Endothelial cell of umbilical vein (primary cell): ENCODE results near the gene CDKN2B-AS1. TPM values are rescaled to one million over a fixed set of nuclear protein-coding genes. Genes with fewer than 3 reads are reported as not detected.

Source experiments
- BruUV-seq: library from RNA; stranded (reverse); fragments of 400-500 nt; replicated peaks from 2 replicates; lab custom pipeline; 2021; lab: Mats Ljungman, UMichigan
- CTCF ChIA-PET: fragments of 300-600, 350-600 bp; sonication (Branson Sonifier 250); formaldehyde crosslinking; loops from one replicate; lab custom pipeline; 2021; ENCODE audit warnings: antibody characterized with exemption, inconsistent platforms; lab: Charles Lee
- POLR2A ChIA-PET: fragments of 300-600, 350-600 bp; sonication (Branson Sonifier 250); formaldehyde crosslinking; loops from one replicate; lab custom pipeline; 2021; ENCODE audit warnings: antibody characterized with exemption, inconsistent platforms; lab: Charles Lee
- DNase-seq: peaks from one replicate; pipeline ENCODE4 v3.0.0-alpha.2; 2011; ENCODE audit warnings: low read depth, low spot score
- FAIRE-seq: peaks from 2 replicates; lab custom pipeline; 2011; peaks lifted over from hg19 to GRCh38; lab: Jason Lieb, UNC
- H2AFZ ChIP-seq: 2 replicates; pipeline ENCODE4 v1.6.0; 2012; ENCODE audit warnings: low read depth, low read length, control low read depth, inconsistent platforms
- H3K27ac ChIP-seq: 2 replicates; pipeline ENCODE4 v1.5.1; 2011; ENCODE audit warnings: low read depth, mild to moderate bottlenecking, control low read depth, low read length, moderate library complexity; ENCODE audit not compliant: insufficient read depth
- H3K27me3 ChIP-seq, 2 experiments: 2 replicates each; pipeline versions ENCODE4 v1.6.0 to v1.6.1; 2011; ENCODE audit warnings: low read length in 2 of 2, mixed read lengths in 1 of 2; ENCODE audit not compliant: control insufficient read depth in 2 of 2, insufficient read depth in 2 of 2
- H3K36me3 ChIP-seq, 2 experiments: 2 replicates in 1 of 2; 3 replicates in 1 of 2; pipeline ENCODE4 v1.5.1; 2011; ENCODE audit warnings: low read length in 2 of 2, mild to moderate bottlenecking in 1 of 2, moderate library complexity in 1 of 2; ENCODE audit not compliant: control insufficient read depth in 2 of 2, insufficient read depth in 2 of 2; ENCODE audit errors: extremely low read depth in 1 of 2
- H3K4me1 ChIP-seq: 3 replicates; pipeline ENCODE4 v1.5.1; 2011; ENCODE audit warnings: mild to moderate bottlenecking, low read length; ENCODE audit not compliant: control insufficient read depth, insufficient read depth; ENCODE audit errors: extremely low read depth
- H3K4me2 ChIP-seq: 2 replicates; pipeline ENCODE4 v1.6.1; 2011; ENCODE audit warnings: low read length, control low read depth, mixed read lengths; ENCODE audit not compliant: insufficient read depth
- H3K4me3 ChIP-seq, 3 experiments: fragments of 200-600 bp in 1 of 3; sonication (generic), shearing (Covaris generic) in 1 of 3; replicated peaks in 1 of 3; 2 replicates each; pipeline ENCODE4 v1.5.1; 2011 to 2016; ENCODE audit warnings: control low read depth in 3 of 3, low read length in 3 of 3, mild to moderate bottlenecking in 2 of 3, inconsistent platforms in 1 of 3, low read depth in 1 of 3, moderate library complexity in 1 of 3; ENCODE audit not compliant: insufficient read depth in 1 of 3
- H3K79me2 ChIP-seq: 2 replicates; pipeline ENCODE4 v1.6.0; 2012; ENCODE audit warnings: low read length, inconsistent platforms; ENCODE audit not compliant: control insufficient read depth, insufficient read depth
- H3K9ac ChIP-seq: replicated peaks from 2 replicates; pipeline ENCODE3; 2011; ENCODE audit warnings: low read length, control low read depth; ENCODE audit not compliant: insufficient read depth; ENCODE audit errors: extremely low read depth
- H3K9me1 ChIP-seq: replicated peaks from 3 replicates; pipeline ENCODE4 v1.6.0; 2011; ENCODE audit warnings: mild to moderate bottlenecking, low read length; ENCODE audit not compliant: control insufficient read depth, insufficient read depth; ENCODE audit errors: extremely low read depth
- H3K9me3 ChIP-seq: replicated peaks from 2 replicates; pipeline ENCODE4 v1.5.1; 2012; ENCODE audit warnings: low read length, inconsistent platforms; ENCODE audit not compliant: control insufficient read depth, insufficient read depth
- H4K20me1 ChIP-seq: replicated peaks from 2 replicates; pipeline ENCODE3; 2011; ENCODE audit warnings: mild to moderate bottlenecking, low read length; ENCODE audit not compliant: control insufficient read depth, insufficient read depth; ENCODE audit errors: extremely low read depth
- EZH2 ChIP-seq: IDR thresholded peaks from 2 replicates; pipeline ENCODE4 v1.6.1; 2012; ENCODE audit warnings: borderline replicate concordance, low read depth, mild to moderate bottlenecking, moderate library complexity, low read length, inconsistent platforms; ENCODE audit not compliant: severe bottlenecking
- FOS ChIP-seq: IDR thresholded peaks from 2 replicates; pipeline ENCODE4 v1.6.1; 2011; ENCODE audit warnings: mild to moderate bottlenecking, low read length, moderate library complexity, borderline replicate concordance; ENCODE audit not compliant: insufficient read depth
- JUN ChIP-seq: IDR thresholded peaks from 2 replicates; pipeline ENCODE4 v1.6.1; 2011; ENCODE audit warnings: borderline replicate concordance, low read depth; ENCODE audit not compliant: insufficient read length, insufficient read depth
- dilution Hi-C: fragments of 300-500 bp; cut with MboI; formaldehyde crosslinking; loops from one replicate; pipeline ENCODE4 v1.15.0; 2019; ENCODE audit warnings: low sequenced_read_pairs; ENCODE audit not compliant: extremely low pct_ligation_motif_present
- intact Hi-C: fragments of 100-400 bp; cut with micrococcal nuclease; formaldehyde crosslinking; loops from one replicate; pipeline ENCODE4 v1.10.0; 2022
- polyA plus RNA-seq, 4 experiments: library from polyadenylated mRNA; depleted of rRNA in 3 of 4; stranded (reverse) in 3 of 4; unstranded in 1 of 4; fragments of >200 nt; gene quantifications; 2 replicates each; pipeline versions ENCODE4 v1.2.1 to v1.2.3, GENCODE V29; 2011 to 2012; ENCODE audit warnings: missing spikeins in 1 of 4
- total RNA-seq: library from RNA; stranded (reverse); gene quantifications from 2 replicates; pipeline ENCODE4 v1.2.3, GENCODE V29; 2021
- TF ChIP-seq, protein P1 (sequence below): IDR thresholded peaks from 2 replicates; pipeline ENCODE4 v1.6.1; 2011; ENCODE audit not compliant: insufficient read depth, insufficient read length

The CDKN2B-AS1 gene
- total and polyA plus RNA-seq, 2 donors (not counting 3 experiments of a cell fraction or from before 2014, with no cell fraction given): 0.44 to 1.9 TPM

DNA sequence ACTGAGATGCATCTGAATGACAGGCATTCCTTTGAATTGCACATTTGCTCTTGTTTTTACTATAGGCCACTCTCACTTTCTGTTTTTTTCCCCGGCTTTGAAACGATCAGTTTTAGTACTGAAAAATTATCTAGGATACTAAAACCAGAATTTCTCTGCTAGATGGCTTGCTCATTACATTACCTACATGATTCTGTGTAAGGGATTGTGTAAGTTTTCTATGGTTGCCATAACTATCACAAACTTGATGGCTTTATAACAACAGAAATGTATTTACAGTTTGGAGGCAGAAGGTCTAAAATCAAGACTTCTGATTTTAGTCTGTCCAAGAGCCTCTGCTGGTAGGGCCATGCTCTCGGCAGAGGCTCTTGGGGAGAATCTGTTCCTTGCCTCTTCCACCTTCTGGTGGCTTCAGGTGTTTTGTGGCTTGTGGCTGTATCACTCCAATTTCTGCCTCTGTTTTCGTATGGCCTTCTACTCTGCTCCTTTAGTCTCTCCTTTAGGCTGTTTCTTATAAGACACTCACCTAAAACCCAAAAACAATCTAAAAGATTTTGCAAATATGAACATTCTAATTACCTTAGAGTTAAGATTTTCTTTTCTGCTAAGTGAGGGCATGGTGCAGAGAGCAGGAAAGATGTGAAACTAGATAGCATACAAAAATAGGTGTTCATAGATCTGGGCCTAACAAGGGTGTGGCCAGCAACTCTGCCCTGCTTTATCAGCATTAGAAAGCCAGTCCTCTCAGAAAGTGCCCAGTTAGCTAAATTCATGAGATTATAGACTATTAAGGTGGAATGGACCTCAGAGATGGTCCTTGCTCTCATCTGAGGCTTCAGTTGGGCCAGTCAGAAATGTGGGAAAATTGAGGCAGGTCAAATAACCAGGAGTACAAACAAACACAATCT, 107.8 kb downstream of the CDKN2B-AS1 start:
- peak overlapping the region; percentile 74 for H3K27ac ChIP-seq
- no peak overlapping the region for H2AFZ ChIP-seq
- no peaks in the 10 kb centered on the region for H3K36me3 ChIP-seq
- no peak for DNase-seq
- no peaks in the 10 kb centered on the region for H3K9me1 ChIP-seq
- ChIA-PET CTCF (interaction anchor here (0.6 to 3.0 kb wide), 8 partner anchors 15 to 289 kb away, joined by 3 to 17 read pairs (median 6); partner anchors contain the start of gene CDKN2B), POLR2A (no interaction called here)
- peak; percentile 12 for FAIRE-seq
- H3K9ac ChIP-seq: peak overlapping the region; percentile 23
- no peak overlapping the region for H3K4me3 ChIP-seq
- H3K4me2 ChIP-seq: no peak overlapping the region
- no peaks in the 10 kb centered on the region for H3K79me2 ChIP-seq
- dilution Hi-C loops (no loop called here), intact Hi-C loops (loop anchor here (1.0 to 10.0 kb wide), 6 partner anchors 15 to 418 kb away; partner anchors contain the start of gene CDKN2B)
- H3K27me3 ChIP-seq: no peaks in the 10 kb centered on the region
- TSS peak; percentile 99 for BruUV-seq
- peaks cover 16% of the 10 kb centered on the region for H3K4me1 ChIP-seq
- no peaks in the 10 kb centered on the region for H4K20me1 ChIP-seq
- H3K9me3 ChIP-seq: no peaks in the 10 kb centered on the region
- TF ChIP-seq, protein P1, sequence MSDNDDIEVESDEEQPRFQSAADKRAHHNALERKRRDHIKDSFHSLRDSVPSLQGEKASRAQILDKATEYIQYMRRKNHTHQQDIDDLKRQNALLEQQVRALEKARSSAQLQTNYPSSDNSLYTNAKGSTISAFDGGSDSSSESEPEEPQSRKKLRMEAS: no peak
- no peak for TF ChIP-seq EZH2
- no peak for TF ChIP-seq JUN
- no peak for TF ChIP-seq FOS
